Measurements from ENCODE around the gene OR14A2.
A peak's percentile ranks its signal among the peaks of the same experiment; 100 is the strongest.
"Not testable (repeated sequence)": the region's sequence is repeated elsewhere in the genome, so short reads cannot be mapped to it uniquely, and the experiment has no call there.

OR14A2 gene

GRCh38 chr1:247748041-247748440 lies at the start of gene OR14A2:
Gene OR14A2 (minus strand): TSS chr1:247748141.
- DNase-seq: no peak

DNA sequence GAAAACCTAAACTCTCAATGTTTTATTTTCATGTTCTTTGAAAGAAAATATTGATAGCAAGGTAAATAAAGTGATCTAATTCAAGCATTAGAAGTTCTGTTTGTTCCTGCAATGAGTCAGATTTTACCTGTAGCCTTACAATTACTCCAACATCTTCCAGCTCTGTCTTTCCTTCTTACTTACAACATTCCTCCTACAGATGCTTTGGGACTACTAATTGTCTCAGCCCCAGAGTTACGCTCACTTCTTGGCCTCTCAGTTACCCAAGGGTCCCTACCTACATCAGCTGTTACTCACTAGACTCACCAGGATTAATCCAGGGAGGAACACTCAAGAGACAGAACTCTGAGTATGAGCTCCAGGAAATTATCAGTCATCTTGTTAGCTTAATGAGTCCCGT lies 49.6 kb upstream of the OR14A2 start:
- no peak for DNase-seq

- no peak for DNase-seq
These were observed 21.7 kb upstream of the OR14A2 start for GRCh38 chr1:247769603-247770002.

- DNase-seq: no peak
These were observed 12.5 kb upstream of the OR14A2 start, which contains the start of gene OR1C1 for GRCh38 chr1:247760456-247760855. Gene OR1C1 (minus strand): TSS chr1:247760556. CDS start chr1:247758406, 2,150 bp downstream.

DNA sequence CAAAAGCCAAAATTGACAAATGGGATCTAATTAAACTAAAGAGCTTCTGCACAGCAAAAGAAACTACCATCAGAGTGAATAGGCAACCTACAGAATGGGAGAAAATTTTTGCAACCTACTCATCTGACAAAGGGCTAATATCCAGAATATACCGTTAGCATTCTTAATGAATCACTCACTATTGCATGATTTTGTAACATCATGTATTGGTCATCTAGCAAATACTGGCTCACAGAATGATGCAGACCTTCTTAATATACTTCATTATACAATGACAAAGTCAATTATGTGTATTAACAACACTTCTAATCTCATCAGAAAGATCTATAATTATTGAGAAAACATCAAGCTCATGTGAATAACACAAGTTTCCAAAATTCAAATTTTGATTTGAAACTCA lies 6.4 kb upstream of the OR14A2 start:
- not testable (repeated sequence) for DNase-seq

DNA sequence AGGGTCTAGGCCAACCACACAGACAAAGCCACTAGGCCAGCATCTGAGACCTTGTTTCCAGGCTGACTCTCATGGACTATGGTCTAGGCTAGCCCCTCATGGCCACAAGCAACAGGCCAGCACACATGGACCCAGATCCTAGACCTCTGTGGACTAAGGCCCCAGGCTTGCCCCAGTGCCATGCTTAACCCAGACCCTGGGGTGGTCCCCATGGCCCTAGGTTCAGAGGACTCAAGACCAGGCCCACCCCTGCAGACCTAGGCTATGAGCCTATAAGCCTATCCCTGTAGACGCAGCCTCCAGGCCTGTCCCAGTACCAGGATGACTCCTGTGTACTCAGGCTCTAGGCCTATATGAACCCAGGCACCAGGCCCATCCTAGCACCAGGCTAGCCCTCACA lies 1.9 kb upstream of the OR14A2 start:
- no peak for DNase-seq

GRCh38 chr1:247747616-247748015 lies 325 bp downstream of the OR14A2 start:
- no peak for DNase-seq

GRCh38 chr1:247746391-247746935 lies 1.5 kb downstream of the OR14A2 start:
- no peak for DNase-seq

DNA sequence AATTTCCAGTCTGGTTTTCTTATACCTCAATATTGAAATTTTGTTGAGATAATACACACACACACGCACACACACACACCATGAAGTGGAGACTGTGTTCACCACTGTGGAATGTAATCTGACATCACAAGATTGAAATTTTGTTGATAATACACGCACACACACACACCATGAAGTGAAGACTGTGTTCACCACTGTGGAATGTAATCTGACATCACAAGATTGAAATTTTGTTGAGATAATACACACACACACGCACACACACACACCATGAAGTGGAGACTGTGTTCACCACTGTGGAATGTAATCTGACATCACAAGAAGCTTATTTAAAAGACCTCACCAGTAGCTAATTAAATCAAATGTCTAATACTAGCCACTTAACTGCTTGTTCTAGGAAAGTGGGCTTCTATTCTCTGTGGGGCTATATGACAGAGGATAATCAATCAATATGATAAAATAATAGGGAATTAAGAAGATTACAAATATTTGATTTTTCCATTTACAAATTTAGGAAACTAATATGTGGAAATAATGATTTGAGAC lies 5.7 kb downstream of the OR14A2 start:
- DNase-seq: not testable (repeated sequence)

GRCh38 chr1:247741756-247742155 lies 6.2 kb downstream of the OR14A2 start:
- DNase-seq: no peak

- no peak for DNase-seq
These were observed 7.2 kb downstream of the OR14A2 start for GRCh38 chr1:247740721-247741120.

DNA sequence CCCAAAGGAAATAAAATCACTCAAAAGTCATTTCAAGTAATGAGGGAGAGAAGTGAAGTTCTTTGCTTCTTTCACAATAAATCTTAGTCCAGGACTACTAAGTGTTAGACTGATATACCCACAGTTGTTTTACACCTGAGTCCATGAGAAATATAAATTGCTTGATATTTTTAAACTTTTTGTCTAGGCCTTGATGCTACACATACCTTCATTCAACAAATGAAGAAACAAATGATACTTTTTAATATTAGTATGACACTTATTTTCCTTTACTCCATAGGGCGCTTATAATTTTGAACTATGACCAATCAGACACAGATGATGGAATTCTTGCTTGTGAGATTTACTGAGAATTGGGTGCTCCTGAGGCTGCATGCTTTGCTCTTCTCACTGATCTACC lies 9.6 kb downstream of the OR14A2 start, which contains the start of gene OR14K1:
Gene OR14K1 (plus strand): TSS at position 301 of the 400 bp plus-strand sequence. CDS start 0 bp downstream, at position 301.
- no peak for DNase-seq

GRCh38 chr1:247721222-247721621 lies 26.7 kb downstream of the OR14A2 start:
- no peak for DNase-seq

DNA sequence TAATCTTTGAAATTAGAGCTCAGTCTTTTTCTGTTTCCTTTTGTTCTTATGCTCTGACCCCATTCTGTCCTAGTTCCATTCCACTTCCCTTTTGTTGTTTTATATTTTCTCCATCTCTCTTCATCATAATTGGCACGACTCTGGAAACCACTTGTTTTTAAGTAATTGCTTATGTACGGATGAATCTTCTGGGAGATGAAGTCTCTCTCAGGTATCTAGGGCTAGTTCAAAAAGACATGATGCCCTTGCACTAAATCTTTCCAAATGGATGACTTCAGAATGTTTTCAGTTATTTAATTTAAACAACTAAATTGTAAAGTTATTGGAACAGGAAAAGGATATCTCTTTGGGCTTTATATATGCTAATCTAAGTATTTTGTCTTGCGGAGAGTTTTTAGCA lies 31.4 kb downstream of the OR14A2 start, which contains the start of gene OR6F1:
Gene OR6F1 (minus strand): TSS at position 101 of the 400 bp plus-strand sequence. CDS start 3,891 bp downstream, outside the sequence.
- no peak for DNase-seq

DNA sequence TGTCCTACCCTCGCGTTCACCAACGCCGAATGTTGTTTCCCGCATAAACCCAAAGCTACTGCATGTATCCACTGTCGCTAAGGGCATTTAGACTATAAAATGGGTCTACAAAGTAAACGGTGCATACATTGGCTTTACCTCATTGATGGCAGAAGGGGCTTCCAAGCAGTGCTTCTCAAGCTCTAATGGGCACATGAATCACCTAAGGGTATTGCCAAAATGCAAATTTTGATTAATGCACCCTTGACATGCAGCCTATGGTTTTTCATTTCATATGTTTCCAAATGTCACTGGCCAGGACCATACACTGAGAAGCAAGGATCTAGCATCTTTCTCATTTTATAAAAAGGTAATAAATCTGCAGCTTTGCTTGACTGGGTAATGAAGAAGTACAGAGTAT lies 34.2 kb downstream of the OR14A2 start:
- no peak for DNase-seq

GRCh38 chr1:247710681-247711080 lies 37.3 kb downstream of the OR14A2 start:
- DNase-seq: not testable (repeated sequence)

GRCh38 chr1:247701338-247701737 lies 46.6 kb downstream of the OR14A2 start:
- DNase-seq: no peak

DNA sequence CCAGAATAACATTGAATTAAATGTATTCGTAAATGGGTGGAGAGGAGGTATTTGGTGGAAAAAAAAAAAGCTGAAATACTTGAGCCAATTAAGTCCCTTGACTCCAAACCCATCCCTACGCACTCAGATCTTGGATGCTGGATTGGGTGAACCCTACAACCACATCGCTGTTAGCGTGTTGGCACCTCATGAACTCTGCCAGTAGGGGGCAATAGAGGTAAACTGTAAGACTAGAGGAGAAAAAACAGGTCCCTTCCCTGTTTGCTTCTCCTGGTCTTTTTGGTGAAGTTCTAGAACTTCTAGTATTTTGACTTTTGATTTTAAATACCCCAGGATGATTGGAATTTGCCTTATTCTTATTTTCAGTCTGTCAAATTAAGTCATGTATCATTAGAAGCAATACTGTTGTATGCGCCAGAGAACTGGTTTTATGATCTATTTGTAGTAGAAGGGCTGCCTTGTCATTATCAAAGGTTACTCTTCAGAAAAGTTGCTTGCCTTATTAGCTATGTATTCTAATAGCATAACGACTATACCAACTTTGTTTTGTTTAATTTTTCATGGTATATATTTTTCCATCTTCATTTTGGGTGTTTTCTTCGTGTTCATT lies 66.5 kb downstream of the OR14A2 start:
- DNase-seq: peak; percentile 69 to 79

DNA sequence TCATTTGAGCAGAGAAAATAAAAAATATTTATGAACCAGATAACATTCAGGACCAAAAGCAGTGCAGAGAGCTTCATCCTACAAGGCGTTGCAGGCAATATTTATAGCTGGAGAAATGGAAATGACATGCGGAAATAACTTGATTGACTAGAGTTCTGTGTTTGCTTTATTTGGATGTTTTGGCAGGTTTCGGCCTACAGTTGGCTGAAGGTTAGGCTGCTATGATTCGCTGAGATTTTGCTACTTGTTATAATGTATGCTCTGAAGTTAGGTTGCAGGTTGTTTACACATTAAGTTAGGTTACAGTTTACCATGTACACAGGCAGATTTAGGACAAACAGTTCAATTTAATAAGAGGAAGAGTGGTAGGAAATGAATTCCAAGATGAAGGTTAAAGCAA lies 67.8 kb downstream of the OR14A2 start:
- DNase-seq: no peak

DNA sequence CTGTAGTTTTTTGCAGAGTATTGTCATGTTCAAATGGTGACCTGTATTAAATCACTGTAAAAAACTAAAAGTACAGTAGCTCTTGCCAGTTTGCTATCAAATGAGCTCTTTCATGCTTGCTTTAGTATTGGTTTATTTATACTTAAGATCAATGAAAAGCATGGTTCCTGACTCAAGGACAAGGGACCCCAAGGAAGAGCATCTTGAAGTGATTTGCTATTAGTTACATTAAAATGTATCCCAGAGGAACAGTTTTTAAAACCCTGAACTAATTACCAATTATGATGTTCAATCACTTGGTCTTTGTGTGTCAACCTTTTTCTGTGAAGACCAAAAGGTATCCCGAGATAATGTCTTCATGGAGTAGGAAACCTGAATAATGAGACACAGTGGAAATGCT lies 68.3 kb downstream of the OR14A2 start, which contains the start of gene OR13G1:
Gene OR13G1 (minus strand): TSS at position 101 of the 400 bp plus-strand sequence. CDS start 6,698 bp downstream, outside the sequence.
- no peak for DNase-seq

All from NCI-H2081 (cell line).